ENCODE results near the gene VPS54. TPM values are rescaled to one million over a fixed set of nuclear protein-coding genes. Genes with fewer than 3 reads are reported as not detected.

VPS54 gene
- total RNA-seq, 1 experiment from 2014 or later: 21.2 TPM

DNA sequence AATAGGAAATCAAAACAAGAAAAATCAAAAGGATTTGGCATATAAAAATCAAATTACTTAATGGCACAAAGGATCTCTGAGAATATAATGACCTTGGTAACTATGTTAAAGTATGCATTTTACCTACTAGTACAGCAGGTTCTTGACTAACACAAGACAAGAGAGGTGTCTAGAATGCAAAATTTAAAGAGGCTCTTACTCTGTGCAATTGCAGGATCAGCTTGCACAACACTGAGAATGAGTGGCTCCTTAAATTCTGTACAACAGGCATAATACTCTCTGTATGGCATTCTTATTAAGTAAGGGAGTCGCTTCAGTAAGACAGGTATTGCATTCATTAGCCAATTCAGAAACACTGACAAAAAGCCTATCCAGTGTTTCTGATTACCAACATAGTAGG is 104.9 kb downstream of the VPS54 start:
- in situ Hi-C loops (cut with HindIII; ENCODE audit: low pct_unique_long_range_greater_than_20kb, low sequenced_read_pairs): no loop called here
- ChIA-PET CTCF (interaction anchor here (0.7 kb wide), 1 partner anchor 400 kb away, joined by 6 read pairs; no protein-coding TSS in a partner anchor), POLR2A (no interaction called here)
- intact Hi-C loops (cut with micrococcal nuclease; ENCODE audit: unreplicated experiment): no loop called here
- Histone ChIP-seq H3K4me1 (ENCODE audit: control insufficient read depth, insufficient read depth, low read length) (no peaks in the 10 kb centered on the region), H3K4me3 (ENCODE audit: low read depth in 2 of 2, low read length in 2 of 2) (no peak overlapping the region), H3K36me3 (ENCODE audit: control insufficient read depth, insufficient read depth, low read length) (peaks cover 22% of the 10 kb centered on the region), H3K27ac (ENCODE audit: low read length) (no peak overlapping the region), H3K27me3 (ENCODE audit: control insufficient read depth, insufficient read depth, low read length) (no peaks in the 10 kb centered on the region), H3K9me3 (ENCODE audit: control insufficient read depth, insufficient read depth, low read depth, low read length) (no peaks in the 10 kb centered on the region)
- DNase-seq (ENCODE audit: low read depth, low spot score): no peak
- no TSS peak for BruUV-seq (replicated peaks)
- TF ChIP-seq REST (IDR thresholded peaks at IDR 0.05; ENCODE audit: insufficient read depth in 1 of 2, low read depth in 2 of 2, low read length in 1 of 2) (no peak), POLR2AphosphoS5 (IDR thresholded peaks at IDR 0.05; ENCODE audit: low read depth, low read length) (no peak), TCF7L2 (IDR thresholded peaks at IDR 0.05; ENCODE audit: low read depth, low read length) (no peak), SIN3A (IDR thresholded peaks at IDR 0.05; ENCODE audit: borderline replicate concordance, insufficient read depth, low read depth, low read length) (no peak), CTCF (IDR thresholded peaks at IDR 0.05) (no peak)
- ATAC-seq: no peak

GRCh38 chr2:63903003-63903402 is 116.2 kb downstream of the VPS54 start:
- ATAC-seq (no peak), DNase-seq (ENCODE audit: low read depth, low spot score) (no peak)
- Histone ChIP-seq H3K27ac (ENCODE audit: low read length) (no peak overlapping the region), H3K4me3 (ENCODE audit: low read depth in 2 of 2, low read length in 2 of 2) (no peak overlapping the region), H3K9me3 (ENCODE audit: control insufficient read depth, insufficient read depth, low read depth, low read length) (peaks cover 15% of the 10 kb centered on the region; the same call in 1 of the 2 replicates), H3K27me3 (ENCODE audit: control insufficient read depth, insufficient read depth, low read length) (no peaks in the 10 kb centered on the region), H3K4me1 (ENCODE audit: control insufficient read depth, insufficient read depth, low read length) (no peaks in the 10 kb centered on the region), H3K36me3 (ENCODE audit: control insufficient read depth, insufficient read depth, low read length) (peaks cover 6% of the 10 kb centered on the region; the same call in 1 of the 2 replicates)
- in situ Hi-C loops (cut with HindIII; ENCODE audit: low pct_unique_long_range_greater_than_20kb, low sequenced_read_pairs): no loop called here
- TF ChIP-seq TCF7L2 (IDR thresholded peaks at IDR 0.05; ENCODE audit: low read depth, low read length): no peak
- no peak for TF ChIP-seq SIN3A (IDR thresholded peaks at IDR 0.05; ENCODE audit: borderline replicate concordance, insufficient read depth, low read depth, low read length)
- no peak for TF ChIP-seq REST (IDR thresholded peaks at IDR 0.05; ENCODE audit: insufficient read depth in 1 of 2, low read depth in 2 of 2, low read length in 1 of 2)
- TF ChIP-seq POLR2AphosphoS5 (IDR thresholded peaks at IDR 0.05; ENCODE audit: low read depth, low read length): no peak
- no peak for TF ChIP-seq CTCF (IDR thresholded peaks at IDR 0.05)
- ChIA-PET POLR2A (no interaction called here), CTCF (no interaction called here)
- no TSS peak for BruUV-seq (replicated peaks)
- intact Hi-C loops (cut with micrococcal nuclease; ENCODE audit: unreplicated experiment): no loop called here
